Measurements from ENCODE around the gene SULT6B1. TPM values are rescaled to one million over a fixed set of nuclear protein-coding genes. Genes with fewer than 3 reads are reported as not detected.

Gene SULT6B1
- total and polyA plus RNA-seq, 2 donors (not counting 3 experiments of a cell fraction or from before 2014, with no cell fraction given) = not detected

GRCh38 chr2:37231241-37232130, 43.0 kb upstream of the SULT6B1 start, which contains the start of the genes CEBPZ and NDUFAF7:
TSS of gene CEBPZ (minus strand) at chr2:37231596. CDS start at chr2:37231567, 29 bp downstream.
TSS of gene NDUFAF7 (plus strand) at chr2:37231658. CDS start at chr2:37231706, 48 bp downstream.
- Histone ChIP-seq H4K20me1 (replicated peaks; ENCODE audit: control insufficient read depth, extremely low read depth, insufficient read depth, low read length) (no peaks in the 10 kb centered on the region), H3K9me3 (replicated peaks; ENCODE audit: control insufficient read depth, insufficient read depth, low read length) (no peaks in the 10 kb centered on the region), H3K4me2 (ENCODE audit: insufficient read depth, low read length) (peak within 1 kb of the TSS; percentile 98), H3K9me1 (replicated peaks; ENCODE audit: control insufficient read depth, extremely low read depth, insufficient read depth, low read length) (no peaks in the 10 kb centered on the region), H3K27me3 (ENCODE audit: control insufficient read depth in 2 of 2, insufficient read depth in 2 of 2, low read length in 2 of 2) (no peaks in the 10 kb centered on the region), H2AFZ (ENCODE audit: low read depth, low read length) (peak within 1 kb of the TSS; percentile 55), H3K4me3 (replicated peaks in 1 of 3; ENCODE audit: insufficient read depth in 1 of 3, low read depth in 1 of 3, low read length in 3 of 3) (peak within 1 kb of the TSS; percentile 83 to 96 (median 90)), H3K36me3 (ENCODE audit: control insufficient read depth in 2 of 2, extremely low read depth in 1 of 2, insufficient read depth in 2 of 2, low read length in 2 of 2) (peaks cover 6 to 7% of the 10 kb centered on the region in 2 experiments), H3K9ac (replicated peaks; ENCODE audit: extremely low read depth, insufficient read depth, low read length) (peak within 1 kb of the TSS; percentile 81), H3K4me1 (ENCODE audit: control insufficient read depth, extremely low read depth, insufficient read depth, low read length) (peaks cover 22% of the 10 kb centered on the region), H3K27ac (ENCODE audit: insufficient read depth, low read depth, low read length) (peak within 1 kb of the TSS; percentile 79), H3K79me2 (ENCODE audit: control insufficient read depth, insufficient read depth, low read length) (peaks cover 72% of the 10 kb centered on the region)
- intact Hi-C loops (cut with micrococcal nuclease) = loop anchor here (1.0 to 5.0 kb wide), 4 partner anchors 34 to 91 kb away; partner anchors contain the start of genes CEBPZOS and PRKD3
- FAIRE-seq (peak; percentile 98), DNase-seq (ENCODE audit: low read depth, low spot score) (peak; percentile 96)
- dilution Hi-C loops (cut with MboI; ENCODE audit: extremely low pct_ligation_motif_present, low sequenced_read_pairs) = no loop called here
- no peak for TF ChIP-seq GATA2 (IDR thresholded peaks at IDR 0.05; ENCODE audit: insufficient read depth, insufficient read length, low read depth, low read length)
- no peak for TF ChIP-seq CTCF (IDR thresholded peaks at IDR 0.05; ENCODE audit: extremely low read depth in 1 of 2, insufficient read depth in 1 of 2, low read depth in 1 of 2, low read length in 2 of 2)
- TF ChIP-seq POLR2AphosphoS5 (IDR thresholded peaks at IDR 0.05; ENCODE audit: insufficient read depth, low read depth, low read length) = peak; percentile 93
- peak; percentile 21 for TF ChIP-seq MAX (IDR thresholded peaks at IDR 0.05; ENCODE audit: insufficient read depth, insufficient read length)
- TF ChIP-seq MYC (IDR thresholded peaks at IDR 0.05; ENCODE audit: low read depth, low read length) = no peak
- no peak for TF ChIP-seq EZH2 (IDR thresholded peaks at IDR 0.05; ENCODE audit: borderline replicate concordance, low read depth, low read length, severe bottlenecking)
- TF ChIP-seq JUN (IDR thresholded peaks at IDR 0.05; ENCODE audit: borderline replicate concordance, insufficient read depth, insufficient read length, low read depth) = no peak
- TF ChIP-seq POLR2A (IDR thresholded peaks at IDR 0.05; ENCODE audit: low read depth, low read length) = peak; percentile 85
- TF ChIP-seq FOS (IDR thresholded peaks at IDR 0.05; ENCODE audit: borderline replicate concordance, insufficient read depth, low read length) = peak; percentile 5
- CTCF ChIA-PET = interaction anchor here (0.6 to 2.4 kb wide), 4 partner anchors 12 to 646 kb away, joined by 3 to 9 read pairs (median 4); no protein-coding TSS in a partner anchor
- POLR2A ChIA-PET = no interaction called here
- TSS peak; percentile 69 for BruUV-seq (replicated peaks)
